Lung (tissue), 12 donors: Measurements from ENCODE around the gene NRAS. TPM values are rescaled to one million over a fixed set of nuclear protein-coding genes. Genes with fewer than 3 reads are reported as not detected.
A peak's percentile ranks its signal among the peaks of the same experiment; 100 is the strongest.

ENCODE experiments used
- ATAC-seq: fragments of 200-7000 bp; cut with Tn5 transposase; one replicate; pipeline ENCODE4 v1.9.1; 2020; ENCODE audit warnings: moderate number of reproducible peaks; ENCODE audit not compliant: insufficient read depth, low FRiP score
- DNase-seq, 3 donors: peaks; one replicate each; pipeline ENCODE4 v3.0.0-alpha.2; 2013 to 2017
- H3K27ac ChIP-seq, 2 donors: one replicate each; pipeline ENCODE4 v1.5.1; 2013; ENCODE audit warnings: mild to moderate bottlenecking in 2 of 2, moderate library complexity in 2 of 2, control low read depth in 1 of 2, inconsistent platforms in 1 of 2, low read depth in 1 of 2, low read length in 1 of 2
- H3K27me3 ChIP-seq, 3 donors: one replicate each; pipeline ENCODE4 v1.5.1; 2013; ENCODE audit warnings: low read length in 2 of 3; ENCODE audit not compliant: control insufficient read depth in 3 of 3, insufficient read depth in 3 of 3
- H3K36me3 ChIP-seq, 4 donors: one replicate each; pipeline ENCODE4 v1.5.1; 2013; ENCODE audit warnings: low read length in 4 of 4, mild to moderate bottlenecking in 1 of 4, moderate library complexity in 1 of 4; ENCODE audit not compliant: control insufficient read depth in 4 of 4, insufficient read depth in 4 of 4
- H3K4me1 ChIP-seq, 5 donors: one replicate each; pipeline ENCODE4 v1.5.1; 2013; ENCODE audit warnings: low read length in 5 of 5, mild to moderate bottlenecking in 2 of 5, moderate library complexity in 1 of 5; ENCODE audit not compliant: control insufficient read depth in 5 of 5, insufficient read depth in 5 of 5
- H3K4me3 ChIP-seq: one replicate; pipeline ENCODE4 v1.5.1; 2013; ENCODE audit warnings: mild to moderate bottlenecking, control low read depth, moderate library complexity
- H3K9ac ChIP-seq, 2 donors: one replicate each; pipeline ENCODE4 v1.5.1; 2013; ENCODE audit warnings: low read length in 2 of 2, control low read depth in 1 of 2; ENCODE audit not compliant: insufficient read depth in 1 of 2
- H3K9me3 ChIP-seq, 4 donors: one replicate each; pipeline ENCODE4 v1.5.1; 2013; ENCODE audit warnings: low read length in 3 of 4, mild to moderate bottlenecking in 1 of 4, moderate library complexity in 1 of 4; ENCODE audit not compliant: control insufficient read depth in 4 of 4, insufficient read depth in 3 of 4
- CTCF ChIP-seq: IDR thresholded peaks from 2 replicates; pipeline ENCODE4 v1.5.1; 2012; ENCODE audit warnings: mild to moderate bottlenecking; ENCODE audit errors: control extremely low read depth, extremely low read depth
- WGBS, 2 donors: extraction: QIAGEN DNeasy Blood & Tissue Kit; methylation state at CpG; one replicate each; pipeline ENCODE4 v1.1.7; 2013; 5-methylcytosine and 5-hydroxymethylcytosine counted together
- polyA plus RNA-seq, 2 donors: library from polyadenylated mRNA; stranded (reverse); fragments of 200-250 nt; gene quantifications; one replicate each; pipeline ENCODE4 v1.2.1, GENCODE V29; 2013
- total RNA-seq, 2 donors: library from RNA; depleted of rRNA in 1 of 2; stranded (reverse); fragments of >200 nt in 1 of 2; gene quantifications; one replicate each; pipeline ENCODE4 v1.2.1, GENCODE V29; 2014 to 2021
- donor health status: control.
- donor health status: control.
- donor health status: Bipolar disorder and iron deficiency.
- donor health status: healthy.
- donor health status: DM: yes; HTN: yes; CAD: no.

Gene NRAS
- total and polyA plus RNA-seq, 4 donors = 14.6 to 43.3 (median 28.5) TPM

- Histone ChIP-seq H3K36me3 (peaks cover 0 to 6% (median 0%) of the 10 kb centered on the region in 4 donors), H3K9ac (peak within 1 kb of the TSS; percentile 100), H3K27me3 (no peaks in the 10 kb centered on the region), H3K4me1 (peaks cover 3 to 26% (median 15%) of the 10 kb centered on the region in 5 donors), H3K9me3 (no peaks in the 10 kb centered on the region), H3K4me3 (peak within 1 kb of the TSS; percentile 97), H3K27ac (peak within 1 kb of the TSS; percentile 95 to 100)
- TF ChIP-seq CTCF = no peak
- WGBS, 2 donors = 0% methylated on average over 50 of the region's 50 CpGs
- ATAC-seq = peak; percentile 93
- peak; percentile 98 to 99 (median 99) for DNase-seq
Observed at GRCh38 chr1:114757455-114758255, 41.1 kb upstream of the NRAS start, which contains the start of gene CSDE1. CSDE1 (minus strand) TSS chr1:114757984; CDS start chr1:114739890, 18,094 bp downstream.

GRCh38 chr1:114756949-114757454 lies 40.4 kb upstream of the NRAS start:
- Histone ChIP-seq H3K9ac (peak overlapping the region; percentile 95 to 100), H3K4me1 (peaks cover 3 to 26% (median 15%) of the 10 kb centered on the region in 5 donors), H3K4me3 (peak overlapping the region; percentile 97), H3K9me3 (no peaks in the 10 kb centered on the region), H3K27ac (peak overlapping the region; percentile 43 to 100), H3K36me3 (peaks cover 0 to 6% (median 0%) of the 10 kb centered on the region in 4 donors), H3K27me3 (no peaks in the 10 kb centered on the region)
- ATAC-seq (peak; percentile 4), DNase-seq (peak; percentile 57 to 71 (median 61))
- no peak for TF ChIP-seq CTCF
- WGBS, 2 donors = 0 to 1% methylated on average over 17 of the region's 17 CpGs

GRCh38 chr1:114756009-114756892 lies 39.7 kb upstream of the NRAS start:
- peaks cover 0 to 6% (median 0%) of the 10 kb centered on the region in 4 donors for H3K36me3 ChIP-seq
- ATAC-seq = no peak
- H3K27ac ChIP-seq = peak overlapping the region; percentile 5 to 20
- WGBS, 2 donors = 27 to 36% methylated on average over 14 of the region's 14 CpGs
- H3K27me3 ChIP-seq = no peaks in the 10 kb centered on the region
- no peaks in the 10 kb centered on the region for H3K9me3 ChIP-seq
- peak overlapping the region; percentile 95 to 100 for H3K9ac ChIP-seq
- H3K4me1 ChIP-seq = peaks cover 5 to 32% (median 15%) of the 10 kb centered on the region in 5 donors
- TF ChIP-seq CTCF = no peak
- peak in 1 of 3 donors; percentile 25 for DNase-seq
- H3K4me3 ChIP-seq = peak overlapping the region; percentile 97
